Sigmoid colon (tissue), 7 donors: ENCODE data around the gene CD28. TPM values are rescaled to one million over a fixed set of nuclear protein-coding genes. Genes with fewer than 3 reads are reported as not detected.

Experiments
- DNase-seq: peaks from one replicate; pipeline ENCODE4 v3.0.0-alpha.2; 2019
- H3K27ac ChIP-seq, 4 donors: fragments of 200-600 bp; sonication (generic); one replicate each; pipeline ENCODE4 v1.5.1; 2016 to 2019; ENCODE audit warnings: mild to moderate bottlenecking in 1 of 4
- H3K27me3 ChIP-seq, 3 donors: fragments of 200-600 bp; sonication (generic); one replicate each; pipeline ENCODE4 v1.5.1; 2019; ENCODE audit warnings: mild to moderate bottlenecking in 1 of 3
- H3K36me3 ChIP-seq, 4 donors: fragments of 200-600 bp; sonication (generic); one replicate each; pipeline ENCODE4 v1.5.1; 2016 to 2019
- H3K4me1 ChIP-seq, 4 donors: fragments of 200-600 bp; sonication (generic); one replicate each; pipeline ENCODE4 v1.5.1; 2017 to 2019
- H3K4me3 ChIP-seq, 4 donors: fragments of 200-600 bp; sonication (generic); one replicate each; pipeline ENCODE4 v1.5.1; 2017 to 2019; ENCODE audit warnings: mild to moderate bottlenecking in 2 of 4, moderate library complexity in 1 of 4
- H3K9me3 ChIP-seq, 4 donors: fragments of 200-600 bp in 3 of 4; sonication (generic) in 3 of 4; one replicate each; pipeline versions ENCODE4 v1.5.1 to v1.6.1; 2013 to 2019
- EP300 ChIP-seq, 4 donors: sonication (generic); formaldehyde crosslinking; IDR thresholded peaks; one replicate each; pipeline ENCODE4 v1.6.1; 2017; ENCODE audit warnings: antibody characterized with exemption in 4 of 4
- POLR2A ChIP-seq, 2 donors: fragments of 450-650 bp; IDR thresholded peaks; one replicate each; pipeline ENCODE4 v1.6.1; 2016; ENCODE audit warnings: antibody characterized with exemption in 2 of 2, mild to moderate bottlenecking in 2 of 2, moderate library complexity in 2 of 2
- POLR2AphosphoS5 ChIP-seq, 4 donors: sonication (generic); formaldehyde crosslinking; IDR thresholded peaks; one replicate each; pipeline ENCODE4 v1.6.1; 2017; ENCODE audit warnings: antibody characterized with exemption in 4 of 4
- WGBS, 2 donors: extraction: QIAGEN DNeasy Blood & Tissue Kit; methylation state at CpG; one replicate each; pipeline ENCODE4 v1.1.7; 2013; 5-methylcytosine and 5-hydroxymethylcytosine counted together
- intact Hi-C: fragments of 100-400 bp; cut with DNase I; formaldehyde crosslinking; loops from one replicate; pipeline ENCODE4 v1.15.1; 2023
- polyA plus RNA-seq, 3 donors: library from polyadenylated mRNA; stranded (reverse); fragments of 200-250 nt; gene quantifications; one replicate each; pipeline ENCODE4 v1.2.3, GENCODE V29; 2013
- total RNA-seq, 4 donors: library from RNA; depleted of rRNA; stranded (reverse); fragments of >200 nt; gene quantifications; one replicate each; pipeline ENCODE4 v1.1.0, GENCODE V29; 2016
- TF ChIP-seq, protein P1 (sequence below), 4 experiments: fragments of 450-650 bp in 3 of 4; fragments of 200-600 bp in 1 of 4; IDR thresholded peaks; one replicate each; pipeline ENCODE4 v1.5.1; 2016 to 2019; ENCODE audit warnings: antibody characterized with exemption in 4 of 4, mild to moderate bottlenecking in 3 of 4, moderate library complexity in 2 of 4
- donor health status: healthy with polysubstance abuse.
- donor health status: Bipolar disorder and iron deficiency.
- donor health status: healthy.

CD28 gene
- total and polyA plus RNA-seq, 7 donors, result under 0.01 to 6.2 (median 1.1) TPM

DNA sequence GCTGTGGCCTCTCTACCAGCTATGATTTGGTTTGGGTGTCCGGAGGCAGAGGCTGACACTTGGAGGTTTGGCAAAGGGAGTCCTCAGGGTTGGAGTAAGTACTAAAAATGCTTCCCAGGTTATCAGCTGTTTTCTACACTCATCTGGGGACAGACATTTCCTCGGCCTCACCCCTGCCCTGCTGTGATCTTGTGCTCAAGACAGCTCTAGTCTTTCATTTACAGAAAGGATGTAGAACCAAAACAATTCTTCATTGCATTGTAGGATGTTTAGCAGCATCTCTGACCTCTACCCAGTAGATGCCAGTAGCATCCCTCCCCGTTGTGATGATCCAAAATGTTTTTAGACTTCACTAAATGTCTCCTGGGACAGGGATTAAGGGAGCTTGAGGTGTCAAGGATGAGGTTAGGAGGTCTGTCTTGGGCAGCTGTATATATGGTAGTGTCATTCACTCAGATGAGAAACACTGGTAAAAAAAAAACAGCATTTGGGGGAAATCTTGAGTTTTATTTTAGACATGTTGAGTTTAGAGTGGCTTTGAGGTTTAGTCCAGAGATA is 26.6 kb downstream of the CD28 start:
- Histone ChIP-seq H3K9me3 (no peaks in the 10 kb centered on the region), H3K36me3 (no peaks in the 10 kb centered on the region), H3K27ac (no peak overlapping the region), H3K4me1 (no peaks in the 10 kb centered on the region), H3K27me3 (no peaks in the 10 kb centered on the region), H3K4me3 (no peak overlapping the region)
- DNase-seq, result no peak
- TF ChIP-seq, protein P1, sequence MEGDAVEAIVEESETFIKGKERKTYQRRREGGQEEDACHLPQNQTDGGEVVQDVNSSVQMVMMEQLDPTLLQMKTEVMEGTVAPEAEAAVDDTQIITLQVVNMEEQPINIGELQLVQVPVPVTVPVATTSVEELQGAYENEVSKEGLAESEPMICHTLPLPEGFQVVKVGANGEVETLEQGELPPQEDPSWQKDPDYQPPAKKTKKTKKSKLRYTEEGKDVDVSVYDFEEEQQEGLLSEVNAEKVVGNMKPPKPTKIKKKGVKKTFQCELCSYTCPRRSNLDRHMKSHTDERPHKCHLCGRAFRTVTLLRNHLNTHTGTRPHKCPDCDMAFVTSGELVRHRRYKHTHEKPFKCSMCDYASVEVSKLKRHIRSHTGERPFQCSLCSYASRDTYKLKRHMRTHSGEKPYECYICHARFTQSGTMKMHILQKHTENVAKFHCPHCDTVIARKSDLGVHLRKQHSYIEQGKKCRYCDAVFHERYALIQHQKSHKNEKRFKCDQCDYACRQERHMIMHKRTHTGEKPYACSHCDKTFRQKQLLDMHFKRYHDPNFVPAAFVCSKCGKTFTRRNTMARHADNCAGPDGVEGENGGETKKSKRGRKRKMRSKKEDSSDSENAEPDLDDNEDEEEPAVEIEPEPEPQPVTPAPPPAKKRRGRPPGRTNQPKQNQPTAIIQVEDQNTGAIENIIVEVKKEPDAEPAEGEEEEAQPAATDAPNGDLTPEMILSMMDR (IDR thresholded peaks at IDR 0.05), result no peak
- TF ChIP-seq POLR2A (IDR thresholded peaks at IDR 0.05) (no peak), EP300 (IDR thresholded peaks at IDR 0.05) (no peak), POLR2AphosphoS5 (IDR thresholded peaks at IDR 0.05) (no peak)
- WGBS, 2 donors, result 74 to 89% methylated on average over 3 of the region's 3 CpGs
- intact Hi-C loops, result no loop called here

GRCh38 chr2:203733684-203734083 is 27.2 kb downstream of the CD28 start:
- Histone ChIP-seq H3K9me3 (no peaks in the 10 kb centered on the region), H3K4me3 (no peak overlapping the region), H3K27me3 (no peaks in the 10 kb centered on the region), H3K36me3 (no peaks in the 10 kb centered on the region), H3K4me1 (no peaks in the 10 kb centered on the region), H3K27ac (no peak overlapping the region)
- 80 to 89% methylated on average over 1 of the region's 1 CpG for WGBS, 2 donors
- DNase-seq, result no peak
- no peak for TF ChIP-seq EP300 (IDR thresholded peaks at IDR 0.05)
- TF ChIP-seq, protein P1 (IDR thresholded peaks at IDR 0.05), result no peak
- no peak for TF ChIP-seq POLR2AphosphoS5 (IDR thresholded peaks at IDR 0.05)
- TF ChIP-seq POLR2A (IDR thresholded peaks at IDR 0.05), result no peak
- intact Hi-C loops, result no loop called here

GRCh38 chr2:203734276-203734983 is 28.0 kb downstream of the CD28 start:
- no peaks in the 10 kb centered on the region for H3K9me3 ChIP-seq
- no peak overlapping the region for H3K27ac ChIP-seq
- H3K36me3 ChIP-seq, result no peaks in the 10 kb centered on the region
- DNase-seq, result no peak
- 96 to 97% methylated on average over 12 of the region's 12 CpGs for WGBS, 2 donors
- H3K27me3 ChIP-seq, result no peaks in the 10 kb centered on the region
- intact Hi-C loops, result no loop called here
- no peaks in the 10 kb centered on the region for H3K4me1 ChIP-seq
- no peak for TF ChIP-seq POLR2AphosphoS5 (IDR thresholded peaks at IDR 0.05)
- H3K4me3 ChIP-seq, result no peak overlapping the region

- WGBS, 2 donors, result 70 to 87% methylated on average over 1 of the region's 1 CpG
- intact Hi-C loops, result no loop called here
- H3K36me3 ChIP-seq, result no peaks in the 10 kb centered on the region
- DNase-seq, result no peak
- no peaks in the 10 kb centered on the region for H3K27me3 ChIP-seq
- no peak overlapping the region for H3K4me3 ChIP-seq
- TF ChIP-seq EP300 (IDR thresholded peaks at IDR 0.05), result no peak
- TF ChIP-seq POLR2AphosphoS5 (IDR thresholded peaks at IDR 0.05), result no peak
- TF ChIP-seq, protein P1 (IDR thresholded peaks at IDR 0.05), result no peak
- TF ChIP-seq POLR2A (IDR thresholded peaks at IDR 0.05), result no peak
- no peak overlapping the region for H3K27ac ChIP-seq
- H3K9me3 ChIP-seq, result no peaks in the 10 kb centered on the region
- H3K4me1 ChIP-seq, result no peaks in the 10 kb centered on the region
These were observed 30.9 kb downstream of the CD28 start for GRCh38 chr2:203737360-203737759.

GRCh38 chr2:203739351-203739750 is 32.9 kb downstream of the CD28 start:
- Histone ChIP-seq H3K4me3 (no peak overlapping the region), H3K27ac (no peak overlapping the region), H3K9me3 (no peaks in the 10 kb centered on the region), H3K36me3 (no peaks in the 10 kb centered on the region), H3K4me1 (no peaks in the 10 kb centered on the region), H3K27me3 (no peaks in the 10 kb centered on the region)
- DNase-seq, result no peak
- 59 to 62% methylated on average over 2 of the region's 2 CpGs for whole genome bisulfite sequencing, 2 donors
- TF ChIP-seq POLR2AphosphoS5 (IDR thresholded peaks at IDR 0.05), result no peak
- no peak for TF ChIP-seq POLR2A (IDR thresholded peaks at IDR 0.05)
- TF ChIP-seq EP300 (IDR thresholded peaks at IDR 0.05), result no peak
- TF ChIP-seq, protein P1 (IDR thresholded peaks at IDR 0.05), result no peak
- intact Hi-C loops, result no loop called here
